GM12872 (cell line): Measurements from ENCODE around the gene KCNIP4.

Experiments used
- CTCF ChIP-seq: IDR thresholded peaks from 3 replicates; pipeline ENCODE4 v1.5.1; 2011; ENCODE audit warnings: low read depth, mild to moderate bottlenecking, low read length, moderate library complexity; ENCODE audit not compliant: insufficient read depth

Gene KCNIP4

GRCh38 chr4:21041708-21042107 lies 906.9 kb downstream of the KCNIP4 start:
- TF ChIP-seq CTCF = no peak

DNA sequence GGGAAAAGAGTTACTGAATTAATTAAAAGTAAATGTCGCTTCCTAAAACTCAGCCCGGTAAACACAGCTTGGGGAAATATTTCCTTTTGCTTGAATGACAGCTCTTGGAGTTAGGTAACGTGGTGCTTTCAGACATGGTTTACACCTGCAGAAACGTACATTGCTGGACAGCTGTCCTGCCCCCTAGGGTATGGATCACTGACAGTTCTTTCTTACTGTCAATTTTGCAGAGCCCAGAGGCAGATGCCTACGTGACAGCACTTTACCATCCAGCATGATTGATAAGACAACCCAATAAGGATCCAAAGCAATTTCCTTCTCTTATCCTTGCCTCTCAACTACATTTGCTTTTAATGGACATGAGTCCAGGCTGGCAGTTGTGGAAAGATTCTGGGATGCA lies 913.8 kb downstream of the KCNIP4 start:
- no peak for TF ChIP-seq CTCF

- no peak for TF ChIP-seq CTCF
These were observed 916.4 kb downstream of the KCNIP4 start for GRCh38 chr4:21032089-21032645.

GRCh38 chr4:21018817-21019216 lies 929.8 kb downstream of the KCNIP4 start:
- TF ChIP-seq CTCF = no peak

DNA sequence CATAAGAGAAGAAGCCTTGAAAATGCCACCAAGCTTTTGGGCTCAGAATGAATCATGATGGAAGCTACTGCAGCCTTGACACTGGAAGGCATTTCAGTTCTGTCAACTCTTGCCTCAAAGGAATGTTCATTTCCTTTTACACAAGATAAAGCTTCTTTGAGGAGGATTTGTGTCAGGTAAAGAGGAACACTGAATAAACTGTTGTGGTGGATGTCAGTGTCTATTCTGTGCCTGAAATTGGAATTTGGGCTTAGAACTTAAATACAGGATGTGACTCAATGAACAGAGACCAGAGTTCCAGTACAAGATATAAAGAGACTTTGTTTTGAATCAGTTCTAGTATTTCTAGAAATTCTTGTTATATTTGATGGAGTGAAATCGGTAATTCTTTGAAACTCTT lies 935.1 kb downstream of the KCNIP4 start:
- no peak for TF ChIP-seq CTCF

GRCh38 chr4:21012851-21013331 lies 935.7 kb downstream of the KCNIP4 start:
- no peak for TF ChIP-seq CTCF

- TF ChIP-seq CTCF = no peak
These were observed 937.5 kb downstream of the KCNIP4 start for GRCh38 chr4:21011106-21011505.
